ENCODE results near the gene BAMBI.
A peak's percentile ranks its signal among the peaks of the same experiment; 100 is the strongest.

The BAMBI gene

GRCh38 chr10:28680358-28680752 is 3.0 kb downstream of the BAMBI start:
- no peaks in the 10 kb centered on the region for H3K36me3 Mint-ChIP-seq (ENCODE audit: insufficient read depth)
- no peaks in the 10 kb centered on the region for H3K9me3 Mint-ChIP-seq
- H3K27me3 Mint-ChIP-seq, result peaks cover 64 to 71% of the 10 kb centered on the region in 2 donors
- ATAC-seq (replicated peaks), result no peak
- H3K4me1 Mint-ChIP-seq (ENCODE audit: low read depth in 2 of 2), result peaks cover 19 to 23% of the 10 kb centered on the region in 2 donors
- H3K27ac Mint-ChIP-seq, result no peak overlapping the region
- peak overlapping the region in 1 of 2 donors; percentile 5 for H3K4me3 Mint-ChIP-seq
- no peak for DNase-seq

GRCh38 chr10:28681291-28681763 is 4.0 kb downstream of the BAMBI start:
- Mint-ChIP-seq H3K9me3 (no peaks in the 10 kb centered on the region), H3K27ac (no peak overlapping the region), H3K4me1 (ENCODE audit: low read depth in 2 of 2) (peaks cover 18 to 23% of the 10 kb centered on the region in 2 donors), H3K4me3 (no peak overlapping the region), H3K27me3 (peaks cover 70% of the 10 kb centered on the region in 2 donors), H3K36me3 (ENCODE audit: insufficient read depth) (no peaks in the 10 kb centered on the region)
- no peak for ATAC-seq (replicated peaks)
- no peak for DNase-seq

GRCh38 chr10:28681928-28682750 is 4.8 kb downstream of the BAMBI start:
- H3K36me3 Mint-ChIP-seq (ENCODE audit: insufficient read depth), result no peaks in the 10 kb centered on the region
- no peaks in the 10 kb centered on the region for H3K9me3 Mint-ChIP-seq
- H3K4me1 Mint-ChIP-seq (ENCODE audit: low read depth in 2 of 2), result peaks cover 14 to 18% of the 10 kb centered on the region in 2 donors
- H3K27me3 Mint-ChIP-seq, result peaks cover 78% of the 10 kb centered on the region in 2 donors
- DNase-seq (no peak), ATAC-seq (replicated peaks) (no peak)
- H3K27ac Mint-ChIP-seq, result no peak overlapping the region
- H3K4me3 Mint-ChIP-seq, result no peak overlapping the region

GRCh38 chr10:28684157-28684985 is 7.0 kb downstream of the BAMBI start:
- ATAC-seq (replicated peaks) (no peak), DNase-seq (no peak)
- Mint-ChIP-seq H3K27ac (no peak overlapping the region), H3K4me1 (ENCODE audit: low read depth in 2 of 2) (peaks cover 4 to 5% of the 10 kb centered on the region in 2 donors), H3K9me3 (no peaks in the 10 kb centered on the region), H3K4me3 (no peak overlapping the region), H3K27me3 (peaks cover 69 to 80% of the 10 kb centered on the region in 2 donors), H3K36me3 (ENCODE audit: insufficient read depth) (no peaks in the 10 kb centered on the region)

- DNase-seq, result no peak
- no peaks in the 10 kb centered on the region for H3K9me3 Mint-ChIP-seq
- no peaks in the 10 kb centered on the region for H3K36me3 Mint-ChIP-seq (ENCODE audit: insufficient read depth)
- no peak overlapping the region for H3K27ac Mint-ChIP-seq
- peaks cover 67 to 77% of the 10 kb centered on the region in 2 donors for H3K27me3 Mint-ChIP-seq
- no peak for ATAC-seq (replicated peaks)
- H3K4me3 Mint-ChIP-seq, result no peak overlapping the region
- peaks cover 0 to under 1% of the 10 kb centered on the region in 2 donors for H3K4me1 Mint-ChIP-seq (ENCODE audit: low read depth in 2 of 2)
These were observed 7.8 kb downstream of the BAMBI start for GRCh38 chr10:28684986-28685580.

GRCh38 chr10:28685717-28686116 is 8.4 kb downstream of the BAMBI start:
- Mint-ChIP-seq H3K4me3 (no peak overlapping the region), H3K27me3 (peaks cover 70 to 73% of the 10 kb centered on the region in 2 donors), H3K9me3 (no peaks in the 10 kb centered on the region), H3K27ac (no peak overlapping the region), H3K36me3 (ENCODE audit: insufficient read depth) (no peaks in the 10 kb centered on the region), H3K4me1 (ENCODE audit: low read depth in 2 of 2) (no peaks in the 10 kb centered on the region)
- ATAC-seq (replicated peaks), result no peak
- DNase-seq, result no peak

GRCh38 chr10:28686835-28687682 is 9.7 kb downstream of the BAMBI start:
- ATAC-seq (replicated peaks), result no peak
- H3K4me1 Mint-ChIP-seq (ENCODE audit: low read depth in 2 of 2), result no peaks in the 10 kb centered on the region
- DNase-seq, result no peak
- no peaks in the 10 kb centered on the region for H3K9me3 Mint-ChIP-seq
- H3K36me3 Mint-ChIP-seq (ENCODE audit: insufficient read depth), result peaks cover 4% of the 10 kb centered on the region
- H3K27ac Mint-ChIP-seq, result no peak overlapping the region
- H3K4me3 Mint-ChIP-seq, result no peak overlapping the region
- peaks cover 67 to 70% of the 10 kb centered on the region in 2 donors for H3K27me3 Mint-ChIP-seq

GRCh38 chr10:28687683-28688001 is 10.3 kb downstream of the BAMBI start:
- Mint-ChIP-seq H3K36me3 (ENCODE audit: insufficient read depth) (peaks cover 4% of the 10 kb centered on the region), H3K9me3 (no peaks in the 10 kb centered on the region), H3K27ac (no peak overlapping the region), H3K4me3 (no peak overlapping the region), H3K4me1 (ENCODE audit: low read depth in 2 of 2) (no peaks in the 10 kb centered on the region), H3K27me3 (peaks cover 68 to 72% of the 10 kb centered on the region in 2 donors)
- no peak for ATAC-seq (replicated peaks)
- no peak for DNase-seq

- Mint-ChIP-seq H3K4me1 (ENCODE audit: low read depth in 2 of 2) (no peaks in the 10 kb centered on the region), H3K27me3 (peaks cover 55 to 58% of the 10 kb centered on the region in 2 donors), H3K27ac (no peak overlapping the region), H3K4me3 (no peak overlapping the region), H3K9me3 (no peaks in the 10 kb centered on the region), H3K36me3 (ENCODE audit: insufficient read depth) (peaks cover 4% of the 10 kb centered on the region)
- no peak for DNase-seq
- ATAC-seq (replicated peaks), result no peak
These were observed 13.2 kb downstream of the BAMBI start for GRCh38 chr10:28690545-28690944.

- Mint-ChIP-seq H3K9me3 (no peaks in the 10 kb centered on the region), H3K27ac (no peak overlapping the region), H3K4me1 (ENCODE audit: low read depth in 2 of 2) (no peaks in the 10 kb centered on the region), H3K36me3 (ENCODE audit: insufficient read depth) (peaks cover 4% of the 10 kb centered on the region), H3K27me3 (peaks cover 52 to 53% of the 10 kb centered on the region in 2 donors), H3K4me3 (no peak overlapping the region)
- no peak for ATAC-seq (replicated peaks)
- no peak for DNase-seq
These were observed 13.9 kb downstream of the BAMBI start for GRCh38 chr10:28691187-28691694.

GRCh38 chr10:28692050-28692449 is 14.7 kb downstream of the BAMBI start:
- H3K4me3 Mint-ChIP-seq, result no peak overlapping the region
- no peaks in the 10 kb centered on the region for H3K4me1 Mint-ChIP-seq (ENCODE audit: low read depth in 2 of 2)
- no peak overlapping the region for H3K27ac Mint-ChIP-seq
- peaks cover 4% of the 10 kb centered on the region for H3K36me3 Mint-ChIP-seq (ENCODE audit: insufficient read depth)
- H3K27me3 Mint-ChIP-seq, result peaks cover 45 to 47% of the 10 kb centered on the region in 2 donors
- H3K9me3 Mint-ChIP-seq, result no peaks in the 10 kb centered on the region
- ATAC-seq (replicated peaks) (no peak), DNase-seq (no peak)

GRCh38 chr10:28694530-28694929 is 17.2 kb downstream of the BAMBI start:
- Mint-ChIP-seq H3K27ac (no peak overlapping the region), H3K27me3 (peaks cover 44 to 59% of the 10 kb centered on the region in 2 donors), H3K4me1 (ENCODE audit: low read depth in 2 of 2) (no peaks in the 10 kb centered on the region), H3K36me3 (ENCODE audit: insufficient read depth) (peaks cover 4% of the 10 kb centered on the region), H3K9me3 (no peaks in the 10 kb centered on the region), H3K4me3 (no peak overlapping the region)
- DNase-seq (no peak), ATAC-seq (replicated peaks) (no peak)

GRCh38 chr10:28698075-28698474 is 20.8 kb downstream of the BAMBI start:
- no peak for ATAC-seq (replicated peaks)
- Mint-ChIP-seq H3K36me3 (ENCODE audit: insufficient read depth) (no peaks in the 10 kb centered on the region), H3K27ac (no peak overlapping the region)

More at GRCh38 chr10:28698075-28698474, 20.8 kb downstream of the BAMBI start:
- no peaks in the 10 kb centered on the region for H3K9me3 Mint-ChIP-seq
- DNase-seq, result no peak
- H3K27me3 Mint-ChIP-seq, result peaks cover 37 to 45% of the 10 kb centered on the region in 2 donors
- no peaks in the 10 kb centered on the region for H3K4me1 Mint-ChIP-seq (ENCODE audit: low read depth in 2 of 2)
- H3K4me3 Mint-ChIP-seq, result no peak overlapping the region
